Stimulated activated memory B cell treated with anti-CD40 and anti-IgM and Interleukin-4, amounts not matched to agents 10 μg/mL and 1 μg/mL and 100 μg/mL, for 72 hours (primary cell): ENCODE results near the gene AGAP1.

Experiments
- ATAC-seq: fragments of 150-1000 bp; cut with Tn5 transposase; 2 replicates; pipeline ENCODE4 v1.10.0; 2021
- H3K27ac Mint-ChIP-seq: one replicate; pipeline ENCODE4 v1.8.0; 2022; ENCODE audit warnings: mild to moderate bottlenecking, mixed read lengths
- H3K27me3 Mint-ChIP-seq: one replicate; pipeline ENCODE4 v1.8.0; 2022; ENCODE audit warnings: mixed read lengths
- H3K36me3 Mint-ChIP-seq: one replicate; pipeline ENCODE4 v1.8.0; 2022; ENCODE audit warnings: mixed read lengths
- H3K4me1 Mint-ChIP-seq: one replicate; pipeline ENCODE4 v1.8.0; 2022; ENCODE audit warnings: mixed read lengths
- H3K4me3 Mint-ChIP-seq: one replicate; pipeline ENCODE4 v1.8.0; 2022; ENCODE audit warnings: mild to moderate bottlenecking, moderate library complexity, mixed read lengths
- H3K9me3 Mint-ChIP-seq: one replicate; pipeline ENCODE4 v1.8.0; 2022; ENCODE audit warnings: mixed read lengths

AGAP1 gene

GRCh38 chr2:235920216-235920865 is 426.5 kb downstream of the AGAP1 start:
- no peaks in the 10 kb centered on the region for H3K36me3 Mint-ChIP-seq
- no peak for ATAC-seq
- H3K4me3 Mint-ChIP-seq = no peak overlapping the region
- H3K27ac Mint-ChIP-seq = no peak overlapping the region
- no peaks in the 10 kb centered on the region for H3K27me3 Mint-ChIP-seq
- no peaks in the 10 kb centered on the region for H3K4me1 Mint-ChIP-seq
- H3K9me3 Mint-ChIP-seq = peaks cover 9% of the 10 kb centered on the region

DNA sequence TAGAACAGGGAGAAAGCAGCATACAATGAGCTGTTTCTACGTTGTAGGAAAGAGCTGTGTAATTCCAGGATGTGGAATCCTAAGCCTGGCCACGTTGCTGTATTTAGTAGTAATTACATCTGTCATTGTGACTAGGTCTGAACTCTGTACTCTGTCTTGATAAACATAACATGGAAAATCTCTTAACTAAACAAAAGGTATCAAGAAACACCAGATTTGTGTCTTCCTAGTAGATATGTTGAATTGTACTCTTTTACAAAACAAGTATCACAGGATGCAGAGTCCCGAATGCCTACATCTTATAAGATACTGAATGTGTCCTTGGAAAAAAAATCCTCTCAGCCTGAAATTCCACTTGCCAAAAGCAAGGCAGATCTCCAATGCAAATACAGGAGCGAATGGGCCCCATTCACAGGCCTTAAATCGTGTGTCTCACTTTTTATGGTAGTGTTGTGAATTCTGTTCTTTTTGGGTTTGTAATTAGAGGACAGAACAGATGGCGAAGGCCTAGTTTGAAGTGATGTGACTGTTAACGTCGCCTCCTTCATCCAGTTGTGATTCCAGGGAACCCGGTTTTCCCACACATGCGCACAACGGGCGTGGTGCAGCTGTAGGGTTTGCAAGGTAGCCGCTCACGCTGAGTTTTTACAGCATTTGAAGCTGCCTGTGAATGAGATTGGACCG is 427.8 kb downstream of the AGAP1 start:
- no peak for ATAC-seq
- no peaks in the 10 kb centered on the region for H3K27me3 Mint-ChIP-seq
- no peak overlapping the region for H3K4me3 Mint-ChIP-seq

DNA sequence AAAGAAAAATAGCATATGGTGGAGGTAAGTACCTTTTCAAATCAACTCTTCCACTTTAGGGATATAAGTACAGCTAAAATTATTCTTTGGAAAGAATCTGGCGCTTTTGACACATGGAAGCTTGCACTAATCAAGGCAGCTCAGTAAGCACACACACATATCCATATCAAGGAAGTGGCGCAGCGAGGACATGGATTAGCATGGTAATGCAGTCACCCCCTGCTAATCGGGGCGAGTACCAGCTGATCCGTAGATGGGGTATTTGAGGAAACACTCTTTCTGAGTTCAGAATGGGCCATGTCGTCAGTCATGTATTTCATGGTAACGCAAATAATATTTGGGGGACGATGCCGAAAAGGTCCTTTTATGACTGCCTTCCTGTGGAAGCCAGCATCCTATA is 429.0 kb downstream of the AGAP1 start:
- H3K4me3 Mint-ChIP-seq = no peak overlapping the region

More for the DNA sequence above, 427.8 kb downstream of the AGAP1 start:
- Mint-ChIP-seq H3K27ac (no peak overlapping the region), H3K36me3 (no peaks in the 10 kb centered on the region), H3K4me1 (no peaks in the 10 kb centered on the region), H3K9me3 (no peaks in the 10 kb centered on the region)

GRCh38 chr2:235923859-235924674 is 430.2 kb downstream of the AGAP1 start:
- Mint-ChIP-seq H3K27ac (no peak overlapping the region), H3K36me3 (no peaks in the 10 kb centered on the region), H3K4me1 (no peaks in the 10 kb centered on the region), H3K9me3 (no peaks in the 10 kb centered on the region), H3K4me3 (no peak overlapping the region), H3K27me3 (no peaks in the 10 kb centered on the region)
- no peak for ATAC-seq

More for the DNA sequence above, 429.0 kb downstream of the AGAP1 start:
- no peak for ATAC-seq
- Mint-ChIP-seq H3K27me3 (no peaks in the 10 kb centered on the region), H3K36me3 (no peaks in the 10 kb centered on the region), H3K27ac (no peak overlapping the region), H3K4me1 (no peaks in the 10 kb centered on the region), H3K9me3 (no peaks in the 10 kb centered on the region)

- Mint-ChIP-seq H3K9me3 (no peaks in the 10 kb centered on the region), H3K27me3 (no peaks in the 10 kb centered on the region), H3K27ac (no peak overlapping the region)
These were observed 430.8 kb downstream of the AGAP1 start for GRCh38 chr2:235924675-235925063.

DNA sequence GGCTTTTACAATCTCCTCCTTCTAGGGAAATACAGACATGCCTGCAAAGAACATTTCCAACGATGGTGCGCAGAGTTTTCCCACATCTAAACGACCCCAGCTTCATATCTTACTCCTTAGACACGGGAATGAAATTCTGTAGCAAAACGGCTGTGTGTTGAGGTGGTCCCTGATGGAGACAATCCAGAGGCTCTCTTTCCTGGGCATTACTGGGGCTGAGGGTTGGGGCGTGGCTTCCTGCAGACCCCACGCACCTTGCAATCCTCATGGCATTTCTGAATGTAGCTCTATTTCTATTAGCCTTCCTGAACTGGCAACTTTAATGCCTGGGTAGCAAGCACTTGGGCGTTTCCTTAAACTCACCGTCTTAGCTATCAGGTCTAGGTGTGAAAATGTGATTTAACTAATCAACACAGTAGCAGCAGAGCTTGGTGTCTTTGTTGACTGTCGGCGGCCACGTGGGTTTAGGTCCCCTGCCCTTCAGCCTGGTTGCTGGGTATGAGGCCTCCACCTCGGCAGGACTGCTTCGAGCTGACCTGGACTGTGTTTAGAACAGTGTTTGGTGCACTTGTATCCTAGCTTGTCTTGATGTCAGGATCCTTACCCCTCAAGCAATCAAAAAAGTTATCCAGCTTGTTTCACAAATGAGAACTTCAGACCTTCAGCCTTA is 431.5 kb downstream of the AGAP1 start:
- H3K4me3 Mint-ChIP-seq = no peak overlapping the region
- H3K36me3 Mint-ChIP-seq = no peaks in the 10 kb centered on the region
- H3K9me3 Mint-ChIP-seq = no peaks in the 10 kb centered on the region
- H3K27me3 Mint-ChIP-seq = no peaks in the 10 kb centered on the region
- ATAC-seq = no peak
- H3K27ac Mint-ChIP-seq = no peak overlapping the region
- no peaks in the 10 kb centered on the region for H3K4me1 Mint-ChIP-seq

More at GRCh38 chr2:235924675-235925063, 430.8 kb downstream of the AGAP1 start:
- Mint-ChIP-seq H3K4me1 (no peaks in the 10 kb centered on the region), H3K36me3 (no peaks in the 10 kb centered on the region), H3K4me3 (no peak overlapping the region)
- peak; percentile 5 for ATAC-seq

- ATAC-seq = no peak
- Mint-ChIP-seq H3K9me3 (no peaks in the 10 kb centered on the region), H3K4me3 (no peak overlapping the region), H3K27me3 (no peaks in the 10 kb centered on the region), H3K4me1 (no peaks in the 10 kb centered on the region), H3K36me3 (no peaks in the 10 kb centered on the region), H3K27ac (no peak overlapping the region)
These were observed 432.4 kb downstream of the AGAP1 start for GRCh38 chr2:235926229-235926628.

DNA sequence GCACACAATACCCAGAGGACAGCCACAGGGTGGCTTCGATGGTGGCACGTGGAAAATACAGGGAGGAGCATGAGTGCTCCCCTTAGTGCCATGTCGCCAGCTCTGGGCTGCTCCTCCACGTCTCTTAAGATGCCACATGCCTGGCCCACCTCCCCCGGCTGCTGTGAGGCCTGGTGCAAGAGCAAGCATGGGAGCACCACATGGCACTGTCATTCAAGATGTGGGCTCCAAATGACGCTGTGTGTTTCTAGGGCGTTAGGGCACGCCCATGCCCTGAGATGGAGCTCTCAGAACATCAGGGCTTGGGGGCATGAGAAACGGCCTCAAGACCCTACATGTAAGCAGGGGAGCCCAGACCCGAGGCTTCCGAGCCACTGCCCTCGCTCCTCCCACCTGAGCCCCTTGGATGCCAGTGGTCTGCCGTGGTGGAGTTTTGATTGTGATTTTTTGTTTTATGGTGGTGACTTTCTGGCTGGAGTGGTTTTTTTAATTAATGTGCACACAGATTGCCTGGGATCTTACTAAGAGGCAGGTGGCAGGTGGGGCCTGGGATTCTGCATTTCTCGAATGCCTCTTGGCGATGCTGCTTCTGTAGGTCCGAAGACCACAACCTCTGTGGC is 435.0 kb downstream of the AGAP1 start:
- H3K36me3 Mint-ChIP-seq = no peaks in the 10 kb centered on the region
- no peaks in the 10 kb centered on the region for H3K4me1 Mint-ChIP-seq
- H3K27ac Mint-ChIP-seq = no peak overlapping the region
- no peaks in the 10 kb centered on the region for H3K9me3 Mint-ChIP-seq
- no peak for ATAC-seq
- H3K4me3 Mint-ChIP-seq = no peak overlapping the region
- H3K27me3 Mint-ChIP-seq = no peaks in the 10 kb centered on the region

- H3K36me3 Mint-ChIP-seq = no peaks in the 10 kb centered on the region
- H3K4me1 Mint-ChIP-seq = no peaks in the 10 kb centered on the region
- no peak overlapping the region for H3K27ac Mint-ChIP-seq
These were observed 436.9 kb downstream of the AGAP1 start for GRCh38 chr2:235930701-235931100.

GRCh38 chr2:235931676-235932075 is 437.8 kb downstream of the AGAP1 start:
- H3K27ac Mint-ChIP-seq = no peak overlapping the region
- no peaks in the 10 kb centered on the region for H3K4me1 Mint-ChIP-seq
- no peaks in the 10 kb centered on the region for H3K36me3 Mint-ChIP-seq
- ATAC-seq = no peak
- no peaks in the 10 kb centered on the region for H3K27me3 Mint-ChIP-seq
- no peak overlapping the region for H3K4me3 Mint-ChIP-seq
- H3K9me3 Mint-ChIP-seq = peaks cover 7% of the 10 kb centered on the region

More at GRCh38 chr2:235930701-235931100, 436.9 kb downstream of the AGAP1 start:
- no peaks in the 10 kb centered on the region for H3K9me3 Mint-ChIP-seq
- no peak overlapping the region for H3K4me3 Mint-ChIP-seq
- ATAC-seq = no peak
- H3K27me3 Mint-ChIP-seq = no peaks in the 10 kb centered on the region

DNA sequence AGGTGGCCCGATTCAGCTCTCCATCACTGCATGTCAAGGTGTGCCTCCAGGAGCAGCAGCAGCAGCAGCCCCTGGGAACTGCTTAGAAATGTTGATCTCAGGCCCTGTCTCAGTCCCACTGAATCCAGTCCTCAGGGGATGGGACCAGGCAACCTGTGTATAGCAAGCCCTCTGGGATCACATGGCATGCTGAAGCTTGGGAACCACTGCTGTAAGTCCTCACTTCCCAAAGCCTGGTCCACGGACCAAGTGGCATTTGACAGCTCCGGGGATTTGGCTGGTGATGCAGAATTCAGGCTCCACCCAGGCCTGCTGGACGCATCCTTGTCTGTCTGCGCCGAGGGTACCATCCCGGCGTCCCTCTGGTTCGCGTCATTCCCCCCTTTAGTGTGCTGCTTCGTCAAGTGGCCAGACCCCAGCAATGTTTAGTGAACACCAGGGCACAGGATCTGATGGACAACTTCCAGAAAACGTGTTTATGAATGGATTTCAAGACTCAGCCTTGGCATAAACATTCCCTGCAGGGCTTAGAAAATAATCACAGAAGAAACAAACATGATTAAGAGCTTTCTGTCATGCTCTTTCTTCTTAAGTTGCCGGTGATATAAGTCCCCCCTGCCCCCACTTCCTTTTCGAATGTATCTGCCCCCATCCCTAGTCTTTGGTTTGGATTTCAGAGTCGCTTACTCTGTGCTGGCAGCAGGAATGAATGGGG is 440.4 kb downstream of the AGAP1 start:
- Mint-ChIP-seq H3K27me3 (peaks cover under 1% of the 10 kb centered on the region), H3K36me3 (no peaks in the 10 kb centered on the region)

DNA sequence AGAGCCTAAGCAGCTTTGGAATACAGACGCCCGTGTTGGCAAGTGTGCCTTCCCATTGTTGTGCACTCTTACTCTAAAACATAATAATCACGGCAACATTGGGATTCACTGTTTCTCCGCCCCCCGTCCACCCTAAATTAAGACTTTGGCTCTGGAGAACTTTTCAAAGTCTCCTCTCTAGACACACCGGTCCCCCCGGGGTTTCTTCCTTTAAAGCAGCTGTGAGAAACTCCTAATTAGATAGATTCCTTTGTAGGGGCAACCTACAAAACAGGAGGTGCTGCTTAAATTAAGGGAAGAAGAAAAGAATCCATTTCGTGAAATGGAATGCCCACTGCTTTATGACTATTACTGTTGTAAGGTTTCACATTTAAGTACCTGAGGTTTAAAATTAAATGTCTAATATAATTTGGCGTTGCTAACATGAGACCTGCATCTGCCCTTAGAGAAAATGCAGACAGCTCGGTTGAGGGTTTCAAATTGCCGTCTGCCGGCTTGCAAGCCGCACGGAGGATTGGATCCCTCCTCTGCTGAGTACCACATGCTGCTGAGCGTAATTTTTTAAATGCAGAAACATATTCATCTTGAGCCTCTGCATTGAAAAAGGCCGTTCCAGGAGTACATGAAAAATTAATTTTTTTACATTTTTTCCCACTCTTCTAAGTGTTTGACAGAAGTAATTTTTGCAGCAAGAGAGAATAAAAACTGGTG is 441.1 kb downstream of the AGAP1 start:
- Mint-ChIP-seq H3K9me3 (peaks cover 7% of the 10 kb centered on the region), H3K36me3 (no peaks in the 10 kb centered on the region), H3K4me1 (no peaks in the 10 kb centered on the region), H3K27me3 (peaks cover 7% of the 10 kb centered on the region), H3K27ac (no peak overlapping the region), H3K4me3 (no peak overlapping the region)
- ATAC-seq = no peak

More for the DNA sequence above, 440.4 kb downstream of the AGAP1 start:
- peaks cover 7% of the 10 kb centered on the region for H3K9me3 Mint-ChIP-seq
- no peak for ATAC-seq
- no peak overlapping the region for H3K27ac Mint-ChIP-seq
- H3K4me3 Mint-ChIP-seq = no peak overlapping the region
- no peaks in the 10 kb centered on the region for H3K4me1 Mint-ChIP-seq

GRCh38 chr2:235935773-235936172 is 441.9 kb downstream of the AGAP1 start:
- no peaks in the 10 kb centered on the region for H3K36me3 Mint-ChIP-seq
- peaks cover 7% of the 10 kb centered on the region for H3K9me3 Mint-ChIP-seq
- H3K27ac Mint-ChIP-seq = no peak overlapping the region
- no peak for ATAC-seq
- no peaks in the 10 kb centered on the region for H3K4me1 Mint-ChIP-seq
- H3K4me3 Mint-ChIP-seq = no peak overlapping the region
- peaks cover 15% of the 10 kb centered on the region for H3K27me3 Mint-ChIP-seq

DNA sequence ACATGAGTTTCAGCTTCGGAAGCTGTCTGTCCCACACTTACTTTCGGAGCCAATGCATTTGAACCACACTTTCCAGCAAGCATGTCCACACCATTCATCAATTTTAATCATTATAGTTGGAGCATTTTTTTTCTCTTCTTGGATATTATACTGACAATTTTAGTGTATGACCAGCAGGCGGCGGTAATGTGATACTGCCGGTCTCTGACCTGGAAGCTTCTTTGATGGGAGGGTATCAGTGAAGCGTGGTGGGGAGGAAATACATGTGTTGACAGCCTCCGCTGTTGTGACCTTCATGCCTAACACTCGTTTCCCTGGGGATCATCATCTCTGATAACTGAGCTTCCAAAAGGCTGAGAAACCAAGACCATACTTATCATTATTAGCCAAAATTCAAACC is 442.6 kb downstream of the AGAP1 start:
- no peak for ATAC-seq
- Mint-ChIP-seq H3K9me3 (peaks cover 7% of the 10 kb centered on the region), H3K4me3 (no peak overlapping the region), H3K4me1 (no peaks in the 10 kb centered on the region), H3K27ac (no peak overlapping the region), H3K36me3 (no peaks in the 10 kb centered on the region), H3K27me3 (peaks cover 18% of the 10 kb centered on the region)
